Gastroesophageal sphincter (tissue), 3 donors: ENCODE results near the gene AFF3.

ENCODE experiments used
- POLR2A ChIP-seq, 2 donors: fragments of 450-650 bp; IDR thresholded peaks; one replicate each; pipeline ENCODE4 v1.6.1; 2017; ENCODE audit warnings: antibody characterized with exemption in 2 of 2, mild to moderate bottlenecking in 2 of 2, moderate library complexity in 1 of 2
- POLR2AphosphoS5 ChIP-seq: sonication (generic); formaldehyde crosslinking; IDR thresholded peaks from one replicate; pipeline ENCODE4 v1.6.1; 2017; ENCODE audit warnings: antibody characterized with exemption
- TF ChIP-seq, protein P1 (sequence below), 4 experiments: fragments of 200-600 bp in 2 of 4; fragments of 450-650 bp in 2 of 4; sonication (generic) in 1 of 4; IDR thresholded peaks; one replicate each; pipeline ENCODE4 v1.5.1; 2017 to 2019; ENCODE audit warnings: antibody characterized with exemption in 4 of 4, mild to moderate bottlenecking in 2 of 4, moderate library complexity in 2 of 4

DNA sequence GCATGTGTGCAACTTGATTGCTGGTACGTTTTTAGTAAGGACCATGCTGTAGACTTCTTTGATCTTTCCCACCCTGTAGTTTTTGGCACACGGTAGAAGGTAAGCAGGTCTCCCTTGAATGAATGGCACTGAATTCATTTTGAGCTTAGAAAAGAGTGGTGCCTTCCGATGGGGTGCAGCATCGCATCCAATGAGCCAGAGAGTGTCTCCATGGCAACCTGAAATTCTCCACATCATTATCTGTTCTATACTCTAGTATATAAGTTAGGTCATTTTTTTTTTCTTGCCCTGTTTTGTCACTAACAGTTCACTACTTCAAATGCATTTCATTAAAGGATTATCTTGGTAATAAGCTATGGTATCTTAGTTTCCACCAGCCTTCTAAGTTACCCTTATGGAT lies 571.4 kb downstream of the AFF3 start:
- TF ChIP-seq POLR2A (IDR thresholded peaks at IDR 0.05) (no peak), POLR2AphosphoS5 (no peak)
- TF ChIP-seq, protein P1, sequence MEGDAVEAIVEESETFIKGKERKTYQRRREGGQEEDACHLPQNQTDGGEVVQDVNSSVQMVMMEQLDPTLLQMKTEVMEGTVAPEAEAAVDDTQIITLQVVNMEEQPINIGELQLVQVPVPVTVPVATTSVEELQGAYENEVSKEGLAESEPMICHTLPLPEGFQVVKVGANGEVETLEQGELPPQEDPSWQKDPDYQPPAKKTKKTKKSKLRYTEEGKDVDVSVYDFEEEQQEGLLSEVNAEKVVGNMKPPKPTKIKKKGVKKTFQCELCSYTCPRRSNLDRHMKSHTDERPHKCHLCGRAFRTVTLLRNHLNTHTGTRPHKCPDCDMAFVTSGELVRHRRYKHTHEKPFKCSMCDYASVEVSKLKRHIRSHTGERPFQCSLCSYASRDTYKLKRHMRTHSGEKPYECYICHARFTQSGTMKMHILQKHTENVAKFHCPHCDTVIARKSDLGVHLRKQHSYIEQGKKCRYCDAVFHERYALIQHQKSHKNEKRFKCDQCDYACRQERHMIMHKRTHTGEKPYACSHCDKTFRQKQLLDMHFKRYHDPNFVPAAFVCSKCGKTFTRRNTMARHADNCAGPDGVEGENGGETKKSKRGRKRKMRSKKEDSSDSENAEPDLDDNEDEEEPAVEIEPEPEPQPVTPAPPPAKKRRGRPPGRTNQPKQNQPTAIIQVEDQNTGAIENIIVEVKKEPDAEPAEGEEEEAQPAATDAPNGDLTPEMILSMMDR (IDR thresholded peaks at IDR 0.05): no peak
